NCI-H82 treated with DMSO at 0.1 percent for 48 hours (cell line): ENCODE data around the gene TMEM138.

ENCODE experiments used
- DNase-seq: peaks from one replicate; lab custom pipeline; 2025; ENCODE audit not compliant: unreplicated experiment; lab: John Stamatoyannopoulos, UW

The TMEM138 gene

DNA sequence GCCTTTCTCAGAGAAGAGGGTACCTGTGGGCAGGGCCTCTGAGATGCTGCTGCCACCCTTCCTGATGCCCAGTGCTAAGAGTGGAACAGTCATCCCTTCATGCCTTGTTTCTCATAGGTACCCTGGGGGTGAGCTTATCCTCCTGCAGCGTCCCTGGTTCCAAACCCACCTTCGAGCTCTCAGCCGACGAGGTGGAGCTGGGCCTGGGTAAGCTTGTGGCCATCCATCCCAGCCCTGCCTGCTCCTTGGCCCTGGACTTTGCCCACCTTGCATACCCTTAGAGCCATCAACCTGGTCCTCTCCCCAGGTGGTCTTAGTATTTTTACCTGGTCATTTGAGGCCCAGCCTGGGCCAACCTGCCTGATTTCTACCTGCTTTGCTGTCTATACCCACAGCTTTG, 20.5 kb upstream of the TMEM138 start:
- no peak for DNase-seq

DNA sequence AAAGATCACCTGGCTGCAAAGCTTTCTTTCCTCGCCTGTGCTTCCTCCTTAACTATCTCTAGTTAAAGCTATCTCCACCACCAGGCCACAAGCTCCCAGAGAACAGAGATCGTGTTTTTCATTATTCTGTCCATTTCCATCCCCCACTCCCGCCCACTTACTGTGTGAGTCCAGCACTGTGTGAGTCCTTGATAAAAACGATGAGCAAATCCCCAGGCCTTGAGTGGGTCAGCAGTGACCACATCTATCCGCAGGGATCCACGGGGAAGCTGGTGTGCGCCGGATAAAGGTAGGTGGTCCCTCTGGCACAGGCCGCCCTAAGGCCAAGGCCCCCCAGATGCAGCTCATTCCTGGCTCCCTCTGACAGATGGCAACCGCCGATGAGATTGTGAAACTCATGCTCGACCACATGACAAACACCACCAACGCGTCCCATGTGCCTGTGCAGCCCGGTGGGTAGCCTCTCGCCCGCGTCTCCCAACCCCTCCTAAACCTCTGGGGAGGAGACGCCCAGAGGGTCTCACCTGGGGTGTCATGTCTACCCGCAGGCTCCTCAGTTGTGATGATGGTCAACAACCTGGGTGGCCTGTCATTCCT, 19.9 kb upstream of the TMEM138 start:
- DNase-seq = no peak

DNA sequence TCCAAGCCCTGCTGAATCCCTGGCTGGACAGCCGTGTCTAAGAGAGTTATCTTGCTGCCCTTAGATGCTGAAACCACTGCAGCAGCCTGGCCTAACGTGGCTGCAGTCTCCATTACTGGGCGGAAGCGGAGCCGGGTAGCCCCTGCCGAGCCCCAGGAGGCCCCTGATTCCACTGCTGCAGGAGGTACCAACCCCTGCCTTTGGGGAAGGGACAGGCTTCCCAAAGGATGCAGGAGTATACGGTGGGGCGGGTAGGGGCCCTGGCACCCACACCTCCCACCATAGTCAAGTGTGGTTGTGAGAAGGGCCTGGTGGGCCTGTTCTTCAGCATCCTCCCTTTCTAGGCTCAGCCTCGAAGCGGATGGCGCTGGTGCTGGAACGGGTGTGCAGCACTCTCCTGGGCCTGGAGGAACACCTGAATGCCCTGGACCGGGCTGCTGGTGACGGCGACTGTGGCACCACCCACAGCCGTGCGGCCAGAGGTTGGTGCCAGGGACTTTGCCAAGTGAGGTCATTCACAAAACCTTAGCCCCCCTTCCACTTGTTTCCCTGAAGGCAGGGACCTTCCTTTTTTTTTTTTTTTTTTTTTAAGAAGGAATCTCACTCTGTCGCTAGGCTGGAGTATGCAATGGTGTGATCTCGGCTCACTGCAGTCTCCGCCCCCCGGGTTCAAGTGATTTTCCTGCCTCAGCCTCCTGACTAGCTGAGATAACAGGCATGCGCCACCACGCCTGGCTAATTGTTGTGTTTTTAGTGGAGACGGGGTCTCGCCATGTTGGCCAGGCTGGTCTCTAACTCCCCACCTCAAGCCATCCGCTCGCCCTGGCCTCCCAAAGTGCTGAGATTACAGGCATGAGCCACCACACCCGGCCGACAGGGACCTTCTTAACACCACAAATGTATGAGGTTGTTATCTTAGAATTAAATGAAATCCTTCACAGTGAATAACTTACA, 18.1 kb upstream of the TMEM138 start:
- DNase-seq = no peak

DNA sequence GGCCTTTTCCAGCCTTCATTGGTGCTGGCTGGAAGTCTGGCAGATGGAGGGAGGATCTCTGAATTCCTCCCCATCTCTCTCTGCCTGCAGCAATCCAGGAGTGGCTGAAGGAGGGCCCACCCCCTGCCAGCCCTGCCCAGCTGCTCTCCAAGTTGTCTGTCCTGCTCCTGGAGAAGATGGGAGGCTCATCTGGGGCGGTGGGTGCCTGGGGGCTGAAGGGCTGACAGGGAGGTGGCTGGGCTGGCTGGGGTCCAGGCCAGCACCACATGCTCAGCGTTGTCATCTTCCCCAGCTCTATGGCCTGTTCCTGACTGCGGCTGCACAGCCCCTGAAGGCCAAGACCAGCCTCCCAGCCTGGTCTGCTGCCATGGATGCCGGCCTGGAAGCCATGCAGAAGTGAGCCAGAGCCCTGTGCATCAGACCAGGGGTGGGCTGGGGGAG, 17.0 kb upstream of the TMEM138 start:
- no peak for DNase-seq

DNA sequence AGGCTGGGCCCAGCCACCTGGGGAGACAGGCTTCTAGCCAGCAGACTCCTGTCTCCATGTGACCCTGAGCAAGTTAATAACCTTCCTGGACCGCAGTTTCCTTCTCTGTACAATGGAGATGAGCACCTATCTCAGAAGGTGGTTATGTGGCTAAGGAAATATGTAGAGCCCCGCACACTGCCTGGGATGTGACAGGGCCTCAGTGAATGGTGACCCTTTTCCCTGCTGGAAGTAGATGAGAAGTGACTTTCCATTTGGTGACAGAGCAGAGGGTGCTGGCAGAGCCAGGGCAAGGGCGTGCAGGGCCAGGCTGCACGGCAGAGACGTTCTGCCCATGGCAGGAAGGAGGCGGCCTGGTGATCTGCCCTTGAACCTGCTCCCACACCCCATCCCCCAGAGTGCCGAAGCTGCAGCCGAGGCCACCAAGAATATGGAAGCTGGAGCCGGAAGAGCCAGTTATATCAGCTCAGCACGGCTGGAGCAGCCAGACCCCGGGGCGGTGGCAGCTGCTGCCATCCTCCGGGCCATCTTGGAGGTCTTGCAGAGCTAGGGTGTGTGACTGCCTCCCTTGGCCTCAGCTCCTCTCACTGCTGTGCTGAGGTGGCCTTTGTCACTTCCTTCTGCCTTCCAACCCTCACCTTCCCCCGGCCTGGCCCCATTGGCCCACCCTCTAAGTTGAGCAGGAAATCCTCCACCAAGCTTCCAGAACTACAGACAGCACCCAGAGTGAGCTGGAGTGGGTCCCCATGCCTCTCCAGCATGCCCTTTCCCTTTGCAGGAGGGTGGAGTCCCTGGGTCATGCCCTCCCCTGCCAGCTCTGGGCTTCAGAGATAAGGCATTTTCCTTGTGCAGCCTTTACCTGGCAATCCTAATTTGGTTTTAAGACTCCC, 16.0 kb upstream of the TMEM138 start:
- DNase-seq = no peak

DNA sequence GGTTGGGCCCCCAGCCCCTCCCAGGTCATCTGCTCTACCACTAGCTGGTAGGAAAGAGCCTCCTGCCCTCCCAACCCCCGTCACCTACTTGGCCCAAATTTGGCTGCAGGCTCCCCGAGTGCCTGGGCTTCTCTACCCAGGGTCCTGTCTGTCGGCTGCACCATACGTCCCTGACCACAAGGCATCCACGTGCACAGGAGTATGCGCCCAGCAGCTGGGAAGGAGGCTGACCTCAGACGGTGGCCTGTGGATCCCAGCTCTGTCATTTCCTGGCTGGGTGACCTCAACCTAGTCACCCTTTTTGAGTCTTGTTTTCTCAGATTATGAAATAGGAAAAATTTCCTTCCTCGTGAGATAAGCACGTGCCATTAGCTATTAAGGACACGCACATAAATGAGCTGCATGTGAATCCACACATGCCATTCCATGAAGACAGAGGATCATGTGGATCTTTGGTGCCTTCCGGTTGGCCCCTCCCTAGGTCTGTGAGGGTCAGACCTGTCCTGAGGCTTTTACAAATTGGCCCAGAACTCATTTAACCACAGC, 14.2 kb upstream of the TMEM138 start:
- DNase-seq = no peak

DNA sequence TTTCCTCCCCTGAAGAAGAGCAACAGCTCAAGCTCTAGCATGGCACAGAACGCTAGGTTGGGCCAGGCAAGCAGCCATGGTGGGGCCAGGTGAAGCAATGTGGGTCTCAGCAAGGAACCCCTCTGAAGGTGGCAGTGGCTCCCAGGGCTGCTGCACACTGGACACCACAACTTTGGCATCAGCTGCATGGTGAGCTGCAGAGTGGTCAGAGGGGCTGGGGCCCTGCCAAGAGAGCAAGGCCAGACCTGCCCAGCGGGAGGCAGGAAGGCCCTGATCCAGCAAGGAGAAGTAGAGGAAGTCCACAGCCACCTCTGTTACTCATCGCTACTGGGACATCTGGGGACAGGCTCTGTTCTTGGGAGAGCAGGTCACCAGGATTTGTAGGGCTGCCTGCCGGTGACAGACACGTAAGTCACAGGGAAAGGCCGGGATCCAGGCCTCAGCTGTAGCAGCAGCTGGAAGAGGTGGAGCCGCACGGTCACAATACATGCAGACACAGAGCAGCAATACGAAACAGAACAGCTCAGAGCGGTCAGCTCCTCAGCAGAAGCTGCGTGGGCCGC, 12.9 kb upstream of the TMEM138 start:
- DNase-seq = no peak

DNA sequence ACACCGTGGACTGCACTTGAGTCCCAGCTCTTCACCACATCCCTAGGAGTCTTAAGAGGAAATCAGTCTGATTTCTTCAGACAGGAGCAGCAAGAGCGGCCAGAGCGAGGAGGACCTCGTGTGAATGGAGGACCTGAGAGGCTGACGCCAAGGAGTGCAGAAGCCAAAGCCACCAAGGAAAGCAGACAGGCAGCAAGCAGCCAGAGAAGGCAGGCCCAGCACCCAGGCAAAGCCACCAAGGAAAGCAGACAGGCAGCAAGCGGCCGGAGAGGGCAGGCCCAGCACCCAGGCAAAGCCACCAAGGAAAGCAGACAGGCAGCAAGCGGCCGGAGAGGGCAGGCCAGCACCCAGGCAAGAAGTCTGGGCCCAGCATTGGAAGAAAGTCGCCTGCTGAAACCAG, 12.3 kb upstream of the TMEM138 start:
- no peak for DNase-seq

DNA sequence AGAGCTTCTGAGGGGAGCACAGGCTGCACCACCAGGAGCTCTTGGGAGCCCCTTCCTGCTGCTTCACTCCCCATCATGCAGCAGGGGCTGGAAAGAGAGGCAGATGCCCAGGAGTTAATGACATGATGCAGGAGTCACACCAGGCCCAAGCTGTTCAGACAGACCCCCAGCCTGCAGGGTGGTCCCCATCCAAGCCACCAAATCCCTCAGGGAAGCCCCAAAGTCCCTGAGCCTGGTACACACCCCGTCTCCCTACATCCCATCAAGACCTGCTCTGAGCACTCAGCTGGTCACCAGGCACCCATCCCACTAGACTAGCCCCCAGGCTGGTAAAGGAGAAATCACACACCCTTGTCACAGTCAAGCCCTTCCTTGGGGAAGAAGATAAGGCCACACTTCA, 11.8 kb upstream of the TMEM138 start:
- no peak for DNase-seq

DNA sequence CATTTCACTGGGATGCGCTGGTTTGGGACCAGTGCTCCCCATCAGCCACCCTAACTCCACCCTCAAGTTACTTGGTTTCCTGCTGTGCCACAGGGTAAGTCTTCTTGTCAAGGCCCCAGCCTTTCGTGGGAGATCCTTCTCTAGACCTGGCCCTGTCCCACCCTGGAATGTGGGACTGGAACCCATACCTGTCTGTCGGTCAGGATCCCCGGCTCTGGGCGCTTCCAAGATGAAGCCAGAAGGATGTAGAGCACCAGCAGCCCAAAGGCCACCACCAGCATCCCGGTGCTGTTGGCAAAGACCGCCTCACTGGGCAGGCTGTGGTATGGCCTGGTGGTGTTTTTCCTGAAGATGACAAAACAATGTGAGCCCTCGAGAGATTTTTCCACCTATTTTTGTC, 11.4 kb upstream of the TMEM138 start:
- DNase-seq = no peak

DNA sequence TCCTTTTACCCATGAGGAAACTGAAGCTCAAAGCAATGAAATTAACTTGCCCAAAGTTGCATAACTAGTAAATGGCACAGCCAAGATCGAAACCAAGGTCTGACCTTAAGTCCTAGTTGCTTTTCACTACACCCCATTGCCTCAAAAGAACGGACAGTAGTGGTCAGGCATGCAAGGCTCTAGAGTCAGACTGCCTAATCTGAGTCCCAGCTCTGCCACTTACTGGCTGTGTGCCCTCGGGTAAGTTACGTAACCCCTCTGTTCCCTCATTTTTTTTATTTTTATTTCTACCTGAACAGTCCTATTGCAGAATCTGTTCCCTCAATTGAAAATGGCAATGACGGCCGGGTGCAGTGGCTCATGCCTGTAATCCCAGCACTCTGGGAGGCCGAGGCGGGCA, 10.1 kb upstream of the TMEM138 start:
- no peak for DNase-seq

DNA sequence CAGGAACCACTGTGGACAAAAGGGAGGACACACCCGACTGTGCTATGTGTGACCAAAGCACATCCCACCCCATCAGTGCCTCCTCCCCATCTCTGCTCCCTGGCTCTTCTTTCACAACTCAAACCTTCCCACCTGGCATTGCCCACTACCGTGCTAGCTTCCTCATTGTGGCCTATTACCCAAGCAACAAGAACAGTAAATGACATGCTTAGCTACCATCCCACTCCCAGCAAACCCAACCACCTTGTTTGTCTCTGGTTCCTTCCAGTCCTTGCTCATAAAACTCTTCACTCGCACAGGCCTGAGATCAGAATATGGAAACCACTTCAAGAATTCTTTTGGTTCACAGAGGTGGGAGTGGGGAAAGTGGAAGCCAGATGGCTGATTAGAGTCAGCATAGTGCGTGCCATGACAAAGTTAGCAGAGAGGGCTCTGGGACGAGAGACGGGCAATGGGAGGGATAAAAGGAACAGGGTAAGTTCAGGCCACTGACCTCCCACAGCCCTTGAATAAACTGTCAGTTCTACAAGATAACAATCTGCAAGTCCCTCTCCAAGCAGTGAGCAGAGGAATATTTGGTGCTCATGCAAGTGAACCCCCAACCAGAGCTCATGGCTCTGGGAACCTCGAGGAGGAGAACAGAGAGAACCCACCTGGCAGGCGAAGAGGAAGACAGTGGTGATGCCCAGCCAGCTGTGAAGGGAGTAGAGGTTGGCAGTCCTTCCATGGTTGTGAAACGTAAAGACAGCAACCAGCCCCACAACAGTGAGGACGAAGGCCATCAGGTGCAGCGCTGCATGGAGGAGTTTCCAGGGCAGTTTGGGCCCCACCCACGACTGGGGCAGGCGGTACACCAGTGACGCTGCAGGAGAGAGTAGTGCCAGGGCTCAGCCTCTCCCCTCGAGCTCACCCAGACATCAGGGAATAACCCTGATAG, 8.8 kb upstream of the TMEM138 start:
- DNase-seq = no peak

DNA sequence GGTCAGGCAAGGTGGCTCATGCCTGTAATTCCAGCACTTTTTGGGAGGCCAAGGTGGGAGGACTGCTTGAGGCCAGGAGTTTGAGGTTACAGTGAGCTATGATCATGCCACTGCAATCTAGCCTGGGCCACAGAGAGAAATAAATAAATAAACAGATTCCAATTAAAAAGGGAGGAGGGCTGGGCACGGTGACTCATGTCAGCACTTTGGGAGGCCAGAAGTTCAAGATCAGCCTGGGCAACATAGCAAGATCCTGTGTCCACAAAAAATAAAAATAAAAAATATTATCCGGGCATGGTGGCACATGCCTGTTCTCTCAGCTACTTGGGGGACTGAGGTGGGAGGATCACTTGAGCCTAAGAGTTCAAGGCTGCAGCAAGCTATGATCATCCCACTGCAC, 8.0 kb upstream of the TMEM138 start:
- no peak for DNase-seq

DNA sequence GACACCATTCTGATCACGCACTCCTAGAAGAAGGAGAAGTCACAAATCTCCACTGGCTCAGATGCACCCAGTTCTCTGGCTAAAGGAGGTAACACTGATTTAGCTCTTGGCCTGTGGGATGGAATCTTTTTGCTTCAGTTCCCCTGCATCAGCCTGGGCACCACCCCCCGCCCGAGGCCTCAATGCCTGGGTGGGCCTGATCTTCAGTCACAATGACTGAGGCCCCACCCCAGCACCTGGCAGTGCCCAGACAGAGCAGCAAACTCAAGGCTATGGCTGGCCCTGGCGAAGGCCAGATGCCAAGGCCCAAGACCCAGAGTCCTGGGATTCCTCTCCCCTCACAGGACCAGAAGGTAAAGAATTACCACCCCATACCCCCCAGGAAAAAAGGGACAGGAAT, 5.5 kb upstream of the TMEM138 start:
- no peak for DNase-seq

DNA sequence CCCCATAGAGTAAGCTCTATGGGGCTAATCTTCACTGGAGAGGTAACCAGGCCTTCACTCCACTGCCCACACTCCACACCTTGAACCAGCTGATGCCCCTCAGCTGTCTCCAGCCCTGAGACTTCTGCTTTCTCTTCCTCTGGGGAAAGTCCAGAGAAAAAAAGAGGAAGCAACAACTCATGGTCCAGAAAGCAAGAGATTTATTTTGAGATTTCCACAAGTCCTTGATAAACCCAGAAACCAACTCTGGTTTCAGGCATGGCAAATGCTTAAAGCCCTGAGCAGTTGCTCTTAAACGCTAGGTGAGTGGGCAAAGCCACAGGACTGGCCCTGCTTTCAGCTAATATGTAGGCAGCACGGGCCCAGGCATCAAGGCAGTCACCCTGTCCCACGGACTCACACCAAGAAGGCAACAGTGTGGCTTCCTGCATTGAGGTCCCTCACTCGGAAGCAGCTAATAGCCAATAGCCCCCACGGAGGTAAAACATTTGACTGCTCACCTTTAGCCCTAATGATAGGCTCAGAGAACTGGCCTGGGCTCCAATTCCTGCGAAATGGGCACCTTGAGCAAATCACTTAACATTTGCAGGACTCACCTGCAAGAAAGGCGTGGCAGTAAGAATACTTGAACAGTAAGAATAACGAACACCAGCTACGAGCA, 4.8 kb upstream of the TMEM138 start:
- no peak for DNase-seq

DNA sequence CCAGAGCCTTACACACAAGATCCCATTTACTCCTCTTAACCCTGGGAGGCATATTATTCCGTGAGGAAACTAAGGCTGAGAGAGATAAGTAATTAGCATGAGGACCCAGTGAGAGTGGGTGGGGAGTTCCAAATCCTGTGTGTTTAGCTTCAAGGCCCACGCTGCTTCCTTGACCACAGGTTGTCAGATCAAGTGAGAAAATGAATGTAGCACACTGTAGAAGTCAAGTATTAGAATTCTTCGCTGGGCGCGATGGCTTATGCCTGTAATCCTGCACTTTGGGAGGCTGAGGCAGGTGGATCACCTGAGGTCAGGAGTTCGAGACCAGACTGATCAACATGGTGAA, 4.3 kb upstream of the TMEM138 start:
- no peak for DNase-seq

DNA sequence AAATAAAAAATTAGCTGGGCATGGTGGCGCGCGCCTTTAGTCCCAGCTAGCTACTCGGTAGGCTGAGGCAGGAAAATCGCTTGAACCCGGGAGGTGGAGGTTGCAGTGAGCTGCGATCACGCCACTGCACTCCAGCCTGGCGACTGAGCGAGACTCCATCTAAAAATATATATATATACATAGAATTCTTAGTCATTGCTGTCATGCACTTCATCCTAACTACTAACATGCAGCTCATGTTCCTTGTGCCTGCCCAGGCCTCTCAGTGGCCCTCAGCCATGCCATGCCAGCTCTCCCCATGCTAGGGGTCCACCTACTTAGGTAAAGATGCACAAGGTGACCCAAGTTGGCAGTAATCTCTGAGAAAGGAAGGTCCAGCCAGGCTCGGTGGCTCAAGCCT, 3.6 kb upstream of the TMEM138 start:
- no peak for DNase-seq

DNA sequence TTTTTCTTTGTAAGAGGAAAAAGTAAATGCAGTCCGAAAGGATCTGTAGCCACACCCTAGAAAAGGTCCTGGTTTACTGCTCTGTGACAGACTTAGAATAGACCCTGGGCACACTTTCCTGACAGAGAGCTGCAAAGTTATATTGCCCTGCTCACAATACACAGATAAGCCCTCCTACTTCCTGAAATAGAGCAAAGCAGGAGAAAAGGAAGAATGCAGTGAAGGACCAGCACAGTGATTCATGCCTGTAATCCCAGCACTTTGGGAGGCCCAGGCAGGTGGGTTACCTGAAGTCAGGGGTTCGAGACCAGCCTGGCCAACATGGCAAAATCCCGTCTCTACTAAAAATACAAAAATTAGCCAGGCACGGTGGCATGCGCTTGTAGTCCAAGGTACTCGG, 2.7 kb upstream of the TMEM138 start:
- no peak for DNase-seq

DNA sequence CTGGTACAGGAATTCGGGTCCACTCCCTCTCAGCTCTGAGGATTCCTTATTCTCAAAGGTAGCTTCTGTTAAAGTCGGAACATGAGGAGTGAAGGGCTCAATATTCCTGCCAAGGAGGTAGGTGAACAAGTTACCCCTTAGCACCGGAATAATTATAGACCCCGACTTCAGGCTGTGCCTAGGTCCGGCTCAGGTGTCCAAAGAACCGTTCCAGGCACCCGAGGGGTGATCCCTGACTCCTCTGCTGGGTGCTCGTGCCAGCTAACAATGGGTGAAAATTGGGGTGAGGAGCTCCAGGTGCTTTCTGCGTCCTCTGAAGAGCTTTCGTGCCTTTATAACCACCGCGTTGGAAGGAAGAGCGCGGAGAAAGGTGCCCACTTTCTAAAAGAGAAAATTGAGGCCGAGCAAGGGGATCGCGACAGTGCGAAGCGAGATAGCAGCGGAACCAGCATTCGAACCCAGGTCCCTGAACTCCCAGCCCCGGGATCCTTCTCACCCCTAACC, 885 bp upstream of the TMEM138 start:
- no peak for DNase-seq
